NCI-H2081 (cell line): ENCODE results near the gene GAL.

Source experiments
- DNase-seq, 2 experiments: peaks; one replicate each; lab custom pipeline; 2025; lab: John Stamatoyannopoulos, UW

GAL gene

DNA sequence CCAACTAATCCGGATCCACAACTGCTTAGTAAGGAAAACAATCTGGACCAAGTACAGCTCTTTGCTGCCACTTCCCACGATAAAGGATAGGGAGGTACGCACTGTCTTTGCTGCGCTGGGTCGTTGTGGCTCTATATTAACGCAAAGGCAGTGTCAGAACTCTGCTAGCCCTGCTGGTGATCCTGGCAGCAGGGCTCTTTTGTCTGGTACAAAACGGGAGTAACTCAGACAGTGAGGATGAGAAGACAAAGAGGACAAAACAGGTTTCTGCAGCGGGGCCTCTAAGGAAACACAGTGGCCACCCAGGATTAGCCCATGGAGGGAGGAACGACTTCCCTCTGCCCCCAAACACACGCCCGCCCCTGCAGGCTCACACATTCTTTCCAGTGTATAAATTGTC is 26.1 kb downstream of the GAL start:
- no peak for DNase-seq

DNA sequence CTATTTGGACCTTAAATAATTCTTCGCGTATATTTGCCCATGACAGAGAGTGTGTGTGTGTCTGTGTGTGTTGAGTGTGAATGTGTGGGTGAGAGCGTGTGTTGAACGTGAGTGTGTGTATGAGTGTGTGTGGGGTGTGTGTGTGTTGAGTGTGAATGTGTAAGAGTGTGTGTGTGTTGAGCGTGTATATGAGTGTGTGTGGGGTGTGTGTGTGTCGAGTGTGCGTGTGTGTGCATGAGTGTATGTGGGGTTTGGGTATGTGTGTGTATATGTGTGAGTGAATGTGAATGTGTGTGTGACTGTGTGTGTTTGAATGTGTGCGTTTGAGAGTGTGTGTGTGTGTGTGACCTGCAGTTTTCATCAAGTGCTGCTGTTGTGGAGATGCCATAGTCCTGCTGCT is 26.8 kb downstream of the GAL start:
- DNase-seq, result no peak

DNA sequence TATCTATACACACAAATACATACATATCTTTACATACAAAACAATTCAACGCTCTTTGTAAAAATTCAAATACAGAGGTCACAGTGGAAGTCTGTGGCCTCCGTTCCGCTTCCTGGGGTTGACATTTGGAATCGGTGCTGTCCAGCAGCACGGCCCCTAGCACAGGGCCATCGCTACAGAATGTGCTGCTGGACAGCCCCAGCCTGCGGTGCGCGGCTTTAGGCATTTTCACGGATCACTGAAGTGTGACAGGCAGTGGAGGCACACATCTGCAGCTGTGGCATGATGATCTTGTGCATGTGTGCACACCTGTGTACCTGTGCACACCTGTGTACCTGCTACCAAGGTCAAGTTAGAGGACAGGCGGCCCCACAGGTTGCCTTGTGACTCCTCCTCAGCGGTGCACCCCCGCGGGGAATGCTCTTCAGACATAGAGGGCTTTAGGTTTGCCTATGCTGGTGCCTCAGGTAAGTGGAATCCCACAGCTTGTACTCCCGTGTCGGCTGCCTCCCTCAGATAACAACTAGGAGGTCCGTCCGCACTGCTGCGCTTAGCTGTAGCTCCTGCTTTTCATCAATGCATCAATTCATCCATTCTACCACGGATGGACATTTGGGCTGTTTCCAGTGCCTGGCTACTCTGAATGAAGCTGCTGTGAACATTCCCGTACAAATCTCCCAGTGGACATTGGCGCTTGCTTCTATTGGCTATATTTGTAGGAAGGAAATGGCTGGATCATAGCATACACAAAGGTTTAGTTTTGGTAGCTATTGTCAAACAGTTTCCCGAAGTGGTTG is 29.9 kb downstream of the GAL start:
- no peak for DNase-seq

DNA sequence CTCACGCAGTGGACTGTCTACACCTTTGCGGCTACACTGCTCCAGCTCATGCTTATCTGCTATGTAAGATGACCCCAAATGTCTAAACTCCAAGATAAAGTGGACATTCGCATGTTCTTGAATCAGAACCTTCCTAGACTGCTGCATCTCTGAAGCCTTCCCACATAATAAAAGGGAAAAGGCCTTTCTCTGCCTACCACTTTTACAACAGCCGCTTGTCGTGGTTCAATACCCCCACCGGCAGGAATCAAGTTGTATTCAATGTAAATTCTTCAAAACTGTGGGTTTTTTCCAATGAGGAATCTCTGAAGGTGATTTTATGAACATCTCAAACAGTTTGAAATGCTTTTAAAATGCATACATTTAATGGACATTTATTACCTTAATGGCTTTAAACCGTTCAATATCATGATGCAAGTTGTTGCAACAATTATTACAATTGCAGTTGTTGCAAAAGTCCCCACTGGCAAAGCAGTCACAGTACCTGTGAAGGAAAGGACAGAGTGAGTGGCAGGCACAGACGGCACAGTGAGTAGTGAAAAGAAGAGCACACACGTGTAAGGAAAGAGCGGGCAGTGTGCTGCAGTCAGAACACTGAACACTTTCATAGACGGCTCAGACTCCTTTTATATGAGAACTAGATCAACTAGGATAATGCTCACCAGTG is 31.2 kb downstream of the GAL start:
- no peak for DNase-seq

DNA sequence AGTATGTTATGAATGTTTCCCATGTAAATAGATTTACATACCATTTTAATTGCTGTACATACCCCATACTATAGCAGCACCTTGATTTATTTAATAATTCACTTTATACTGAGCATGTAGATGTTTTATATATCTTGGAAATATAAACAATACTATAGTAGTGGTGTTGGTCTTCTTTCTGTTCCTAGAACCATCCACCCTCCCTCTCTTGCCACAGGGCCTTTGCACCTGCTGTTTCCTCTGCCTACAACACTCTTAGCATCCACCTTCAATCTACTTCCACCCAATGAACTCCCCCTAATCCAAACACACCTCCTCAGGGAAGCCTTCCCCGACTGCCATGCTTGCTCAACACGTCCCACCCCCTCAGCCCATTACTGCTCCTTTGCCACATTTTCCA is 36.7 kb downstream of the GAL start:
- no peak for DNase-seq

DNA sequence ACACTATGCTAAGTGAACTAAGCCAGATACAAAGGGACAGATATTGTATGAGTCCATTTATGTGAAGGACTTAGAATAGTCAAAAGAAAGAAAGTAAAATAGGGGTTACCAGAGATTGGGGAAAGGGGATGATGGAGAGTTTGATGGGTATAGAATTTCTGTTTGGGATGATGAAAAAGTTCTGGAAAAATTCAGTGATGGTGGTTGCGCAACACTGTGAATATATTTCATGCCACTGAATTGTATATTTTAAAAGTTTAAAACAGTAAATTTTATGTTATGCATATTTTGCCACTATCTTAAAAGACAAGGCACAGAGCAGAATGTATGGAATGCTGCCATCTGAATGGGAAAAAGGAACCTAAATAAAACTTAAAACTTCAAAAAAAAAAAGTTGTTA is 37.8 kb downstream of the GAL start:
- DNase-seq, result no peak

DNA sequence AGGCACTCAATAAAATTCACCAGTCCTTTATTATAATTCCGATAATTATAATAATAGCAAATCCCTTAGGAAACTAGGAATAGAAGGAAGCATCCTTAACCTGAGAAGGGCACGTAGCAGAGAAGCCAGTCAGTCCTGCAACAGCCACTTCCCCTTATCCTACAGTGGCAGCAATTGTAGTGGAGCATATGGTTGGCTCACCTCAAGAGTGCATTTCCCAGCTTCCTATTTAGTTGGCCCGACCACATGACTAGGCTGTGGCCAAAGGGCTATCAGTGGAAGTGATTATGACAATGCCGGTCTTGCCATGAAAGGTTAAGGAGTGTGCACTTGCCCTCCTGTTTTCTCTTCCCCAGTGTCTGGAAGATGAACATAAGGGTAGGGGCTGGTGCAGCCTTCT is 39.9 kb downstream of the GAL start:
- DNase-seq, result no peak

DNA sequence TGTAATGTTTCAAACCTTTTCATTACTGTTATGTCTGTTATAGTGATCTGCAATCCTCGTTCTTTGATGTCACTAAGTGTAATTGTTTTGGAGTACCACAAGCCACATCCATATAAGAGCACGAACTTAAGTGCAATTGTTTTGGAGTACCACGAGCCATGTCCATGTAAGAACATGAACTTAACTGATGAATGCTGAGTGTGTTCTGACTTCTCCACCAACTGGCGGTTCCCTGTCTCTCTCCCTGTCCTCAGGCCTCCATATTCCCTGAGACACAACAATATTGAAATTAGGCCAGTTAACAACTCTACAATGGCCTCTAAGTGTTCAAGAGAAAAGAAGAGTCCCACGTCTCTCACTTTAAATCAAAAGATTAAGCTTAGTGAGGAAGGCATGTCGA is 43.4 kb downstream of the GAL start:
- DNase-seq, result no peak

DNA sequence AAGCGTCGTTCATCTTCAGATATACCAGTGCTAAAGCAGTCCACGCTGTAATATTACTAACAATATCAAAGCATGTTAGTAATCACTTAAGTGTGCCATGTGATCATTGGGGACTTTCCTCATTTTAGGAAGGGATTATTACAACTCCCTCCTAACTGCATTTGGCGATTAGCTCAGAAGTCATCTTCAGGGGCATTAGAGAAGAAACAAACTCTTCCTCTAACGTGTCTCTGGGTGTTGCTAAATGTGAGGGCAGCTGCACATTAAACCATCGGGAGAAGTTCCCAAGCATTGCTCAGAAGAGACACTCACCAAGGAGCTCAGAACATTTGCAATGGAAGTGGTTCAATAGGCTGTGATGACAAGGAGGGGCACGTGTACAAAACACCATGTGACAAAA is 49.8 kb downstream of the GAL start:
- DNase-seq, result no peak

DNA sequence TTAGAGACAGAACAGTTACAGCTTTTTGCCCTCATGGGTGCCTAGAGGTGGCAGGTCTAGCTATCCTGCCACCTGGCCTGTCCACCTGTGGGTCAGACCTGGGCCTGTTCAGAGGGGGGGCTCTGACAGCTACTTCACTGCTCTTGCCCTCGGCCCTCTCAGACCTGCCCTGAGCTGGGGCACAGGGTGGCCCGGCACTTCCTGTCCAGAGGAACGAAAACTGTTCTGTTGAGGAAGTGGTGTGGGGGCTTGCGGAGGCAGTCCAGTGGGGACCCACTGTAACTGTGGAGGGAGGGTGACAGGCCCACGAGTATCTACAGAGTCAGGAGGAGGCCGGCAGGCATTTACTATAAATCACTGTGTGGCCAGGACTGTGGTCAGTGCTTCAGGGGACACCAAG is 50.8 kb downstream of the GAL start:
- DNase-seq, result no peak

DNA sequence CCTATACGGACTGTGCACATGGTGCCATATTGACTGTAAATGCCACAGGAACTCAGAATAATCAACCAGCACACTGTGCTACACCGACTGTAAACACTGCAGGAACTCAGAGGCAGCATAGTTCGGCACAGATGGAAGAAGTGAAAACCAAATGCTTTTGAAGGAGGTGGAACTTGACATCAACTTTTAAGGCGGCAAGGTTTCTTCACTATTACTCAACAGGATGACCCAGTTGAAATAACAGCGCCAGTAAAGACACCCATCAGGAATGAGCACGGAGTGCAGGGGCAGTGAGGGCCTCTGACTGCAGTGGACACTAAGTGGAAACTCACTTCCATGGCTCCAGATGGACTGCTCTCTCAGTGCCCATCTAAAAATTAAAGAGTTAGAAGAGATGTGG is 51.3 kb downstream of the GAL start:
- DNase-seq, result no peak
